ENCODE data around the gene FEM1B.

FEM1B gene

DNA sequence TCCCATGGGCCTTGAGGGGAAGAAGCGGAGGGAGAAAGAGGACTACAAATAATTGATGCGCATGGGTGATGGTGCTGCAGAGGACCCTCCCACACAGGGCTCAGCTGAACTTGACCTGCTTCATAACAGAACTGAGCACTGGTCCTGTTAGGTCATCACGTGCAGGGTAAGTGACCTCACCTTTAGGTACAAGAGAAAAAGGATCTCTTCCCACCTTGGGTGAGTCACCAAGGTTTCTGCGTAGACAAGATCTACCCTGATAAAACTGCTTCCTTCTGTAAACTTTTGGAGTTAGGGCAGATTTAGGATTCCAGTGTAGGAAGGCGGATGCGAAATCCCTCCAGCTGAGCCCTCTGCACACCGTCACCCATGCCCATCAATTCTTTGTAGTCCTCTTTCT lies 67.1 kb downstream of the FEM1B start:
- no peak overlapping the region for H3K4me3 ChIP-seq (replicated peaks; ENCODE audit: insufficient read depth, low read length)
- H3K27me3 ChIP-seq (ENCODE audit: insufficient read depth, poor library complexity, severe bottlenecking), result no peaks in the 10 kb centered on the region
- no peak overlapping the region for H3K27ac ChIP-seq (replicated peaks)
- no peak for DNase-seq (ENCODE audit: low read depth in 1 of 2, low spot score in 1 of 2)
- TF ChIP-seq, protein P1, sequence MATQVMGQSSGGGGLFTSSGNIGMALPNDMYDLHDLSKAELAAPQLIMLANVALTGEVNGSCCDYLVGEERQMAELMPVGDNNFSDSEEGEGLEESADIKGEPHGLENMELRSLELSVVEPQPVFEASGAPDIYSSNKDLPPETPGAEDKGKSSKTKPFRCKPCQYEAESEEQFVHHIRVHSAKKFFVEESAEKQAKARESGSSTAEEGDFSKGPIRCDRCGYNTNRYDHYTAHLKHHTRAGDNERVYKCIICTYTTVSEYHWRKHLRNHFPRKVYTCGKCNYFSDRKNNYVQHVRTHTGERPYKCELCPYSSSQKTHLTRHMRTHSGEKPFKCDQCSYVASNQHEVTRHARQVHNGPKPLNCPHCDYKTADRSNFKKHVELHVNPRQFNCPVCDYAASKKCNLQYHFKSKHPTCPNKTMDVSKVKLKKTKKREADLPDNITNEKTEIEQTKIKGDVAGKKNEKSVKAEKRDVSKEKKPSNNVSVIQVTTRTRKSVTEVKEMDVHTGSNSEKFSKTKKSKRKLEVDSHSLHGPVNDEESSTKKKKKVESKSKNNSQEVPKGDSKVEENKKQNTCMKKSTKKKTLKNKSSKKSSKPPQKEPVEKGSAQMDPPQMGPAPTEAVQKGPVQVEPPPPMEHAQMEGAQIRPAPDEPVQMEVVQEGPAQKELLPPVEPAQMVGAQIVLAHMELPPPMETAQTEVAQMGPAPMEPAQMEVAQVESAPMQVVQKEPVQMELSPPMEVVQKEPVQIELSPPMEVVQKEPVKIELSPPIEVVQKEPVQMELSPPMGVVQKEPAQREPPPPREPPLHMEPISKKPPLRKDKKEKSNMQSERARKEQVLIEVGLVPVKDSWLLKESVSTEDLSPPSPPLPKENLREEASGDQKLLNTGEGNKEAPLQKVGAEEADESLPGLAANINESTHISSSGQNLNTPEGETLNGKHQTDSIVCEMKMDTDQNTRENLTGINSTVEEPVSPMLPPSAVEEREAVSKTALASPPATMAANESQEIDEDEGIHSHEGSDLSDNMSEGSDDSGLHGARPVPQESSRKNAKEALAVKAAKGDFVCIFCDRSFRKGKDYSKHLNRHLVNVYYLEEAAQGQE (IDR thresholded peaks at IDR 0.05; ENCODE audit: insufficient replicate concordance, low read depth), result no peak
- TF ChIP-seq POLR2AphosphoS5 (IDR thresholded peaks at IDR 0.05; ENCODE audit: low read depth), result no peak
- TF ChIP-seq GABPA (IDR thresholded peaks at IDR 0.05; ENCODE audit: low read depth), result no peak
- TF ChIP-seq, protein P2, sequence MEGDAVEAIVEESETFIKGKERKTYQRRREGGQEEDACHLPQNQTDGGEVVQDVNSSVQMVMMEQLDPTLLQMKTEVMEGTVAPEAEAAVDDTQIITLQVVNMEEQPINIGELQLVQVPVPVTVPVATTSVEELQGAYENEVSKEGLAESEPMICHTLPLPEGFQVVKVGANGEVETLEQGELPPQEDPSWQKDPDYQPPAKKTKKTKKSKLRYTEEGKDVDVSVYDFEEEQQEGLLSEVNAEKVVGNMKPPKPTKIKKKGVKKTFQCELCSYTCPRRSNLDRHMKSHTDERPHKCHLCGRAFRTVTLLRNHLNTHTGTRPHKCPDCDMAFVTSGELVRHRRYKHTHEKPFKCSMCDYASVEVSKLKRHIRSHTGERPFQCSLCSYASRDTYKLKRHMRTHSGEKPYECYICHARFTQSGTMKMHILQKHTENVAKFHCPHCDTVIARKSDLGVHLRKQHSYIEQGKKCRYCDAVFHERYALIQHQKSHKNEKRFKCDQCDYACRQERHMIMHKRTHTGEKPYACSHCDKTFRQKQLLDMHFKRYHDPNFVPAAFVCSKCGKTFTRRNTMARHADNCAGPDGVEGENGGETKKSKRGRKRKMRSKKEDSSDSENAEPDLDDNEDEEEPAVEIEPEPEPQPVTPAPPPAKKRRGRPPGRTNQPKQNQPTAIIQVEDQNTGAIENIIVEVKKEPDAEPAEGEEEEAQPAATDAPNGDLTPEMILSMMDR (IDR thresholded peaks at IDR 0.05; ENCODE audit: insufficient read depth, low read length), result no peak
- no peak for TF ChIP-seq SPI1 (IDR thresholded peaks at IDR 0.05; ENCODE audit: borderline replicate concordance, low read depth)
